Thyroid gland (tissue), 4 donors: ENCODE data around the gene WDR81.

Experiments
- POLR2A ChIP-seq, 2 donors: fragments of 450-650 bp; IDR thresholded peaks; one replicate each; pipeline ENCODE4 v1.6.1; 2017; ENCODE audit warnings: antibody characterized with exemption in 2 of 2, mild to moderate bottlenecking in 2 of 2, moderate library complexity in 1 of 2
- TF ChIP-seq, protein P1 (sequence below), 6 experiments: fragments of 200-600 bp in 3 of 6; fragments of 450-650 bp in 3 of 6; sonication (generic) in 3 of 6; IDR thresholded peaks; one replicate each; pipeline ENCODE4 v1.5.1; 2016 to 2019; ENCODE audit warnings: antibody characterized with exemption in 6 of 6, mild to moderate bottlenecking in 2 of 6, inconsistent platforms in 1 of 6, moderate library complexity in 1 of 6

DNA sequence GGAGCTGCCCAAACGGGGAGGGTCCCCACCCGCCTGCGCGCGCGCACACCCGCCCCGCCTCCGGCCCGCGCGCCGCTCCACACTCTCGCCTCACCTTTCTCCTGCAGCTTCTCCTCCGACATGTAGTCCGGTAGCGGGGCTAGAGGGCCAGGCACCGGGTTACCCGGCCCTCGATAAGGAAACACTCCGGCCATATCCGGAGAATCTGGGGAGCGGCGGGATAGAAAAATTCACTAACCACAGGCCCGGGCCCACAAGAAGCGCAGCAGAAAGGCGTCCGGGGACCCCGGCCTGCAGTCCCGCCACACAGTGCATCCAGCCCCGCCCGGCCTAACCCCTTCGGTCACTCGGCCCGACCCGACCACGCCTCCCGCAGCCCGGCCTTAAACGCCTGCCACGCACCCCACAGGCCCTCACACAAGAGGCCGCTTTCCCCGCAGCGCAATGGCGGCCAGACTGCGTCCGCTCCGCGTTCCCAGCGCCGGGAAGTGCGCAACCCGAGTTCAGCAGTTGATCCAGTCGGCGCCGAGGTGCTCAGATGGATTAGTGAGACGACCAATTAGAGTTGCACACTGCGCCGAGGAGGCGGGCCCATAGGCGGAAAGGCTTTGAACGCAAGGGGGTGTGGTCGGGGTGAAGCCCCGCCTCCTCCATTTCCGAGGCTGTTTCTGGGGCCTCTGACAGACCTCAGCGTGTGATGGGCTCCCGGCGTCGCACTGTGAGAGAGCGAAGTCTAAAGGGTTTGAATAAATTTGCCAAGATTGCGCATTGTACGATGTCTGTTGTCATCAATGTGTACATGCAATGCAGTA, 39.9 kb upstream of the WDR81 start, which contains the start of gene PRPF8:
- TF ChIP-seq, protein P1, sequence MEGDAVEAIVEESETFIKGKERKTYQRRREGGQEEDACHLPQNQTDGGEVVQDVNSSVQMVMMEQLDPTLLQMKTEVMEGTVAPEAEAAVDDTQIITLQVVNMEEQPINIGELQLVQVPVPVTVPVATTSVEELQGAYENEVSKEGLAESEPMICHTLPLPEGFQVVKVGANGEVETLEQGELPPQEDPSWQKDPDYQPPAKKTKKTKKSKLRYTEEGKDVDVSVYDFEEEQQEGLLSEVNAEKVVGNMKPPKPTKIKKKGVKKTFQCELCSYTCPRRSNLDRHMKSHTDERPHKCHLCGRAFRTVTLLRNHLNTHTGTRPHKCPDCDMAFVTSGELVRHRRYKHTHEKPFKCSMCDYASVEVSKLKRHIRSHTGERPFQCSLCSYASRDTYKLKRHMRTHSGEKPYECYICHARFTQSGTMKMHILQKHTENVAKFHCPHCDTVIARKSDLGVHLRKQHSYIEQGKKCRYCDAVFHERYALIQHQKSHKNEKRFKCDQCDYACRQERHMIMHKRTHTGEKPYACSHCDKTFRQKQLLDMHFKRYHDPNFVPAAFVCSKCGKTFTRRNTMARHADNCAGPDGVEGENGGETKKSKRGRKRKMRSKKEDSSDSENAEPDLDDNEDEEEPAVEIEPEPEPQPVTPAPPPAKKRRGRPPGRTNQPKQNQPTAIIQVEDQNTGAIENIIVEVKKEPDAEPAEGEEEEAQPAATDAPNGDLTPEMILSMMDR (IDR thresholded peaks at IDR 0.05) = no peak
- peak; percentile 79 to 97 for TF ChIP-seq POLR2A (IDR thresholded peaks at IDR 0.05)
